Muscle layer of colon (tissue), 2 donors: Measurements from ENCODE around the gene RTL3.
"Not testable (repeated sequence)": the region's sequence is repeated elsewhere in the genome, so short reads cannot be mapped to it uniquely, and the experiment has no call there.

Experiments
- H3K27ac ChIP-seq: one replicate; pipeline ENCODE4 v1.7.0; 2013; ENCODE audit warnings: low read depth, mild to moderate bottlenecking, low read length, moderate library complexity
- H3K27me3 ChIP-seq, 2 donors: one replicate each; pipeline ENCODE4 v1.7.0; 2013; ENCODE audit warnings: low read length in 2 of 2, mild to moderate bottlenecking in 2 of 2; ENCODE audit not compliant: insufficient read depth in 2 of 2, control insufficient read depth in 1 of 2
- H3K36me3 ChIP-seq: one replicate; pipeline ENCODE4 v1.7.0; 2013; ENCODE audit warnings: mild to moderate bottlenecking, low read length; ENCODE audit not compliant: insufficient read depth
- H3K4me1 ChIP-seq: one replicate; pipeline ENCODE4 v1.7.0; 2013; ENCODE audit warnings: mild to moderate bottlenecking, low read length; ENCODE audit not compliant: insufficient read depth
- H3K4me3 ChIP-seq, 2 donors: one replicate each; pipeline ENCODE4 v1.7.0; 2013; ENCODE audit warnings: low read length in 2 of 2, low read depth in 1 of 2, mild to moderate bottlenecking in 1 of 2, moderate library complexity in 1 of 2
- H3K9ac ChIP-seq: one replicate; pipeline ENCODE4 v1.7.0; 2013; ENCODE audit warnings: low read length
- H3K9me3 ChIP-seq: one replicate; pipeline ENCODE4 v1.7.0; 2013; ENCODE audit warnings: mild to moderate bottlenecking, low read length
- donor health status: abdominal sarcoma.
- donor health status: Adenocarcinoma of cecum.

The RTL3 gene

GRCh38 chrX:78655642-78656041 lies 3.5 kb downstream of the RTL3 start:
- peaks cover 0 to 4% of the 10 kb centered on the region in 2 donors for H3K27me3 ChIP-seq
- H3K4me1 ChIP-seq, result no peaks in the 10 kb centered on the region
- no peak overlapping the region for H3K4me3 ChIP-seq
- H3K9me3 ChIP-seq, result no peaks in the 10 kb centered on the region
- H3K27ac ChIP-seq, result no peak overlapping the region
- no peak overlapping the region for H3K9ac ChIP-seq
- H3K36me3 ChIP-seq, result no peaks in the 10 kb centered on the region

GRCh38 chrX:78653118-78653822 lies 5.9 kb downstream of the RTL3 start:
- Histone ChIP-seq H3K4me1 (no peaks in the 10 kb centered on the region), H3K9me3 (no peaks in the 10 kb centered on the region), H3K27ac (no peak overlapping the region), H3K36me3 (no peaks in the 10 kb centered on the region), H3K4me3 (no peak overlapping the region), H3K27me3 (peaks cover 0 to 4% of the 10 kb centered on the region in 2 donors), H3K9ac (no peak overlapping the region)

- Histone ChIP-seq H3K36me3 (no peaks in the 10 kb centered on the region), H3K9me3 (no peaks in the 10 kb centered on the region), H3K27me3 (no peaks in the 10 kb centered on the region), H3K4me3 (no peak overlapping the region), H3K9ac (no peak overlapping the region), H3K4me1 (no peaks in the 10 kb centered on the region), H3K27ac (no peak overlapping the region)
Measured at GRCh38 chrX:78650906-78651437, 8.2 kb downstream of the RTL3 start.

- Histone ChIP-seq H3K4me3 (no peak overlapping the region), H3K27ac (no peak overlapping the region)
Measured at GRCh38 chrX:78643874-78644273, 15.3 kb downstream of the RTL3 start.

GRCh38 chrX:78643096-78643495 lies 16.0 kb downstream of the RTL3 start:
- H3K27me3 ChIP-seq, result no peaks in the 10 kb centered on the region
- H3K9ac ChIP-seq, result no peak overlapping the region
- H3K4me3 ChIP-seq, result no peak overlapping the region
- H3K4me1 ChIP-seq, result no peaks in the 10 kb centered on the region
- H3K36me3 ChIP-seq, result no peaks in the 10 kb centered on the region
- no peaks in the 10 kb centered on the region for H3K9me3 ChIP-seq
- no peak overlapping the region for H3K27ac ChIP-seq

More at GRCh38 chrX:78643874-78644273, 15.3 kb downstream of the RTL3 start:
- Histone ChIP-seq H3K9me3 (no peaks in the 10 kb centered on the region), H3K27me3 (no peaks in the 10 kb centered on the region), H3K36me3 (no peaks in the 10 kb centered on the region), H3K4me1 (no peaks in the 10 kb centered on the region), H3K9ac (no peak overlapping the region)

- not testable (repeated sequence) for H3K27ac ChIP-seq, H3K36me3 ChIP-seq, H3K9ac ChIP-seq, H3K4me3 ChIP-seq, H3K9me3 ChIP-seq, H3K4me1 ChIP-seq, H3K27me3 ChIP-seq
Measured at GRCh38 chrX:78636096-78636495, 23.0 kb downstream of the RTL3 start.

- Histone ChIP-seq H3K36me3 (no peaks in the 10 kb centered on the region), H3K9ac (no peak overlapping the region), H3K27ac (no peak overlapping the region), H3K9me3 (no peaks in the 10 kb centered on the region), H3K27me3 (no peaks in the 10 kb centered on the region), H3K4me3 (no peak overlapping the region), H3K4me1 (no peaks in the 10 kb centered on the region)
Measured at GRCh38 chrX:78624962-78625909, 33.9 kb downstream of the RTL3 start.

GRCh38 chrX:78624426-78624825 lies 34.7 kb downstream of the RTL3 start:
- Histone ChIP-seq H3K9ac (no peak overlapping the region), H3K27me3 (no peaks in the 10 kb centered on the region), H3K36me3 (no peaks in the 10 kb centered on the region), H3K9me3 (no peaks in the 10 kb centered on the region), H3K27ac (no peak overlapping the region), H3K4me1 (no peaks in the 10 kb centered on the region), H3K4me3 (no peak overlapping the region)

- no peaks in the 10 kb centered on the region for H3K36me3 ChIP-seq
- no peaks in the 10 kb centered on the region for H3K27me3 ChIP-seq
- H3K9ac ChIP-seq, result no peak overlapping the region
- no peaks in the 10 kb centered on the region for H3K4me1 ChIP-seq
- no peak overlapping the region for H3K4me3 ChIP-seq
- H3K27ac ChIP-seq, result no peak overlapping the region
- no peaks in the 10 kb centered on the region for H3K9me3 ChIP-seq
Measured at GRCh38 chrX:78622831-78623230, 36.3 kb downstream of the RTL3 start.

- no peaks in the 10 kb centered on the region for H3K9me3 ChIP-seq
- no peaks in the 10 kb centered on the region for H3K36me3 ChIP-seq
- H3K27ac ChIP-seq, result no peak overlapping the region
- no peaks in the 10 kb centered on the region for H3K4me1 ChIP-seq
- no peak overlapping the region for H3K4me3 ChIP-seq
- H3K27me3 ChIP-seq, result no peaks in the 10 kb centered on the region
- no peak overlapping the region for H3K9ac ChIP-seq
Measured at GRCh38 chrX:78619834-78620233, 39.3 kb downstream of the RTL3 start.

- no peaks in the 10 kb centered on the region for H3K4me1 ChIP-seq
- H3K36me3 ChIP-seq, result no peaks in the 10 kb centered on the region
- H3K9ac ChIP-seq, result no peak overlapping the region
- H3K9me3 ChIP-seq, result no peaks in the 10 kb centered on the region
- no peak overlapping the region for H3K4me3 ChIP-seq
- H3K27ac ChIP-seq, result no peak overlapping the region
- H3K27me3 ChIP-seq, result no peaks in the 10 kb centered on the region
Measured at GRCh38 chrX:78618987-78619386, 40.1 kb downstream of the RTL3 start.
